Measurements from ENCODE around the gene ENTPD2. TPM values are rescaled to one million over a fixed set of nuclear protein-coding genes. Genes with fewer than 3 reads are reported as not detected.

ENTPD2 gene
- total RNA-seq = not detected in 2 replicates

- no peak for DNase-seq (ENCODE audit: extremely low read depth, low read depth, low spot score)
Measured at GRCh38 chr9:137053944-137054931, at the start of gene ENTPD2. ENTPD2 (minus strand) TSS chr9:137054061; CDS start chr9:137053997, 64 bp downstream.

DNA sequence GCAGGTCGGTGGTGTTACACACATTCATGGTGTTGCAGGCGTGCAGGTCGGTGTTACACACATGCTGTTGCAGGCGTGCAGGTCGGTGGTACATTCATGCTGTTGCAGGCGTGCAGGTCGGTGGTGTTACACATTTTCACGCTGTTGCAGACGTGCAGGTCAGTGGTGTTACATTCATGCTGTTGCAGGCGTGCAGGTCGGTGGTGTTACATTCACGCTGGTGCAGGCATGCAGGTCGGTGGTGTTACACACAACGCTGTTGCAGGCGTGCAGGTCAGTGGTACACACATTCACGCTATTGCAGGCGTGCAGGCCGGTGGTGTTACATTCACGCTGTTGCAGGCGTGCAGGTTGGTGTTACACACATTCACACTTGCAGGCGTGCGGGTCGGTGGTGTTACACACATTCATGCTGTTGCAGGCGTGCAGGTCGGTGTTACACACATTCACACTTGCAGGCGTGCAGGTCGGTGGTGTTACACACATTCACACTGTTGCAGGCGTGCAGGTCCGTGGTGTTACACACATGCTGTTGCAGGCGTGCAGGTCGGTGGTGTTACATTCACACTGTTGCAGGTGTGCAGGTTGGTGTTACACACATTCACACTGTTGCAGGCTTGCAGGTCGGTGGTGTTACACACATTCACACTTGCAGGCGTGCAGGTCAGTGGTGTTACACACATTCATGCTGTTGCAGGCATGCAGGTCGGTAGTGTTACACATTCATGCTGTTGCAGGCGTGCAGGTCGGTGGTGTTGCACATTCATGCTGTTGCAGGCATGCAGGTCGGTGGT is 49.5 kb upstream of the ENTPD2 start:
- no peak for DNase-seq (ENCODE audit: extremely low read depth, low read depth, low spot score)

- no peak for DNase-seq (ENCODE audit: extremely low read depth, low read depth, low spot score)
Measured at GRCh38 chr9:137099231-137099630, 45.4 kb upstream of the ENTPD2 start.

DNA sequence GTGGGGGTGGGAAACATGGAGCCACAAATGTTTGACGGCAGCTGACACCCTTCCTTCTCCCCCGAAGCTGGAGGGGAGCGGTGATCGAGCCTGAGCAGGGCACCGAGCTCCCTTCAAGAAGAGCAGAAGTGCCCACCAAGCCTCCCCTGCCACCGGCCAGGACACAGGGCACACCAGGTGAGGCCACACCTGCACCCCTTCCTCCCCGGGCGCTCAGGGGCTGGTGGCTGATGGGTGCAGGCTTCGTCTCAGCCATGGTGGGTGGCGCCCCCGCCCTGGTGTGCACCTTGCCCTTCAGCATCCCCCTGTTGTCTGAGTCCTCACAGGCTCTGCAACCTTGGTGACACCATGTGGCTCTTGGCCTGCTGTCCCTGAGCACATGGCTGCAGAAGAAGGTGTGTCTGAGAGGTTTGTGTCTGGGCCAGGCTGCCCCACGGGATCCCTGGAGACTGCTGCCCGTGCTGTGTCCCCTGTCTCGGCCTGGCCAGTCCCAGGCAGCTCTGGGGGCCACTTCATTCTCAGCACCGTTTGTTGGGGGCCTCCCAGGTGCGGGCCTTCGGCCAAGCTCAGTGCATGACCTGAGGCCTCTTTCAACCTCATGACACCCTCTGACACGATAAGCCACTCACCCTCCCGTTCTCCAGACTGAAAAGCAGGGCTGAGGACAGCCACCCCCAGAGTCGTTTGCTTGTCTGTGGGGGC is 44.1 kb upstream of the ENTPD2 start:
- no peak for DNase-seq (ENCODE audit: extremely low read depth, low read depth, low spot score)

GRCh38 chr9:137096785-137097546 is 43.1 kb upstream of the ENTPD2 start:
- DNase-seq (ENCODE audit: extremely low read depth, low read depth, low spot score) = no peak

GRCh38 chr9:137095664-137096517 is 42.0 kb upstream of the ENTPD2 start:
- DNase-seq (ENCODE audit: extremely low read depth, low read depth, low spot score) = no peak

DNA sequence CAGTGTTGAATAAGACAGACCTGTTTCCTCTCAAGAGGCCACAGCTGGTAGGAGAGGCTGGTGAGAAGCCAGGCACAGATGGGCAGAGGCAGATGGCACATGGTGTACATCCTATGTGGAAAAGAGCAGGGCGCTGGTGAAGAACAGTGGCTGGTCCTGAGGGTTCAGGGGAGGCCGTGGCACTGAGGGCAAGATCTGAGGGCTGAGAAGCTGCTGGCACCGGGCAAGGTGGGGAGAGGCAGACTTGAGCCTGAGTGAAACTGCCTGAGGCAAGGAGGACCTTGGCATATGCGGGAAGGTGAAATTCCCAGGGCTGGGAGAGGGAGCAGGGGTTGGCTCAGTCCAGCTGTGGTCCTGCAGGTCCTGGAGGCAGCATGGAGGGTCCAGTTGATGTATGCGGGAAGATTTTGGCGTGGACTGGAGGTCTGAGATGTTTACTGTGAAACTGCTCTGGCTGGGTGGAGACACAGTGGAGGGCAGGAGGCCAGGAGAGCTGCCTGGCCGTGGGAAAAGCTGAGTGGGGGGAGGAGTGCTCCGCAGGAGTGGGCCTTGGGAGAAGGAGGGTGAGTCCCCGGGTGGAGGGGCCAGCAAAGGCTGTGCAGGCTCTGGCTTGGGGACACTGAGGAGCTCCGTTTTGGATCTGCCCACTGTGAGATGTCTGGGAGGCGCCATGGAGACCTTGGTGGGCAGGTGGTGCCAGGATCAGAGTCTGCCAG is 35.5 kb upstream of the ENTPD2 start:
- DNase-seq (ENCODE audit: extremely low read depth, low read depth, low spot score) = no peak

- DNase-seq (ENCODE audit: extremely low read depth, low read depth, low spot score) = no peak
Measured at GRCh38 chr9:137088121-137088520, 34.3 kb upstream of the ENTPD2 start.

DNA sequence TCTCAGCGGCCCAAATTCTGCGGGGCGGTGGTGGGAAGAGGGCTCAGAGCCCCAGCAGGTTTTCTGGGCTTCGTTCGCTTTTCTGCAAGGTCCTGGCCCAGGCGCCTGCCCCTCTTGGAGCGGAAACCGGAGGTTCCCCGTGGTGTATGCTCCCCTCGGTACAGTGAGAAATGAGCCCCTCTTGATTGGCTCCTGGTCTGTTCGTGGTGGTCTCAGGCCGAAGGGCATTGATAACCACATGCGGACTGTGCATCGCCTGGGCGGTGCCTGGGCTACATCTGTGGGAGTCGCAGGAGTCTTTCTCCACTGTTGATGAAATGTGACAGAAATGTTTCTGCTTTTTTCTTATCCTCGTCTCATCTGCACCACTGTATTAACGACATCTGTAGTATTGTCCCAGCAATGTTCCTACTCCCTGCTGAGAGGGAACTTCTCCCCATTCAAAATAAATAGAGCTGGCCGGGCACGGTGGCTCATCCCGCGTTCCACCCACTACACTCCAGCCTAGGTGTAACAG is 33.6 kb upstream of the ENTPD2 start:
- DNase-seq (ENCODE audit: extremely low read depth, low read depth, low spot score) = no peak

DNA sequence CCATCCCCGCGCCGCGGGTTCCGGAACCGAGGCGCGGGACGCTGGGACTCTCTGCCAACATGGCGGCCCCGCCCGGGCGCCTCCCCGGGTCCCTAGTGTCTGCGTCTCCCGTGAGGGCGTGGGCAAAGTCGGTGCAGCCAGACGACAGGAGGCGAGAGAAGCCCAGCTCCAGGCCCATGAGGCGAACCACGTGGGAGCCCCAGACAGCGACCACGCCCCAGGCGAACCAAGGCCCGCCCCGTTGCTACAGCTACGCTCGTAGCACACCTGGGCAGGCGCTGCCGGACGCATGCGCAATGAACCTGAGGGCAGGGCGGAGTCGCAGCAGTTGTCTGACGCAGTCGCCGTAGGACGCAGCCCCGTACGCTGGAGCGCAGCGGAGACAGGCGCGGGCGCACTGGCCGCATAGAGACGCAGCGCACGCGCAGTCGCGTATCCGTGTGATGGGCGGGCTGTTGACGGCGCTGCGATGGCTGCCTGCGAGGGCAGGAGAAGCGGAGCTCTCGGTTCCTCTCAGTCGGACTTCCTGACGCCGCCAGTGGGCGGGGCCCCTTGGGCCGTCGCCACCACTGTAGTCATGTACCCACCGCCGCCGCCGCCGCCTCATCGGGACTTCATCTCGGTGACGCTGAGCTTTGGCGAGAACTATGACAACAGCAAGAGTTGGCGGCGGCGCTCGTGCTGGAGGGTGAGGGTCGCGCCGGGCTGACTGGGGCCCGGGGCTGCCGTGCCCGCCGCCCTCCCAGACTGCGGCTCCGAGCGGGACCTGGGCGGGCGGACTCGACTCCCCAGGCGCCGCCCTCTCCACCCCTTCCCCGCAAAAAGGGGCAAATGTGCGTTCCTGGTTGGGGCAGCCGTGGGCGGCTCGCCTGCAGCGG is 32.9 kb upstream of the ENTPD2 start, which contains the start of gene MAN1B1:
Gene MAN1B1 (plus strand): TSS at position 455 of the 878 bp plus-strand sequence. CDS start 15 bp downstream, at position 470.
- peak; percentile 77 for DNase-seq (ENCODE audit: extremely low read depth, low read depth, low spot score)

DNA sequence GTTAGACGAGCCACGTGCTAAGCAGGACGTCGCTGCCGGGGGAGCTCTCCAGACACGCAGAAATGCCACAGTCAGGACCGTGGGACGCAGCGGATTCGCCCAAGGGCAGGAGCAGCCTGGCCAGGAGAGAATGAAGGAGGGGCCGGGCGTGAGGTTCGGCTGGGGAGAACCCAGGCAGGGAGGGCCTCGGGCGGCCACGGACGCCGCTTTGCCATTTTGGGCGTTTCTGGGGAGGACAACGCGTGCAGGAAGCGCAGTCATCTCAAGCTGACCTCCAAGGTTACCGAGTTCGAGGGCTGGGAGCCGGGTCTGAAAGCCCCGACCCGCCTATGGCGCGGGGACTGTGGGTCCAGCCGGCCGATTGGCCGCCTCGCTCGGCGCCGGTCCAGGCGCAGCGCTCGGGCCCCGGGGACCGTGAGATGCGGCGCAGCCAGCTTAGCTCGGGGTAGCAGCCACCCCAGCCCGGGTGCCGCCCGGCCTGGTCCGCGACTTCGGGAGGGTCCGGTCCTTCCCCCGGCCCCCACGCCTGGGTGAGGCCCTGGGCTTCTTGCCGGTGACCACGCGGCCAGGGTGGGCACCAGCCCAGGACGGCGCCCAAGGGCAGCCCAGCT is 32.2 kb upstream of the ENTPD2 start:
- no peak for DNase-seq (ENCODE audit: extremely low read depth, low read depth, low spot score)

GRCh38 chr9:137084526-137084925 is 30.7 kb upstream of the ENTPD2 start:
- no peak for DNase-seq (ENCODE audit: extremely low read depth, low read depth, low spot score)

GRCh38 chr9:137083394-137084004 is 29.6 kb upstream of the ENTPD2 start:
- peak; percentile 65 for DNase-seq (ENCODE audit: extremely low read depth, low read depth, low spot score)

DNA sequence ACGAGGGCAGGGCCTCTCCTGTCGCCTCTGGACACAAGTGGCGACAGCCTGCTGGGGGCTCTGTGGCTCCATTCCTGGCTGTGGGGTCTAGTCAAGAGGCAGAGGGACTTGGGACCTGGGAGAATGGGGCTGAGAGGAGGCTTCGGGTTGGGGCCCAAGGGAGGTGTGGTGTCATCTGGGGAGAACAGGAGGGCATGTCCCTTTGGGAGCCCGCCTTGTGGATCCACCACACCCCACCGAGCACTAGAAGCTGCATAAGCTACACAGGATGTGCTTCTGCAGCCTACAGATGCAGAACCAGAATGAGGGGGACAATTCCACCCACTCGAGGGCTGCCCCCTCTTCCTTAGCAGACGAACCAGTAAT is 29.0 kb upstream of the ENTPD2 start:
- DNase-seq (ENCODE audit: extremely low read depth, low read depth, low spot score) = no peak

DNA sequence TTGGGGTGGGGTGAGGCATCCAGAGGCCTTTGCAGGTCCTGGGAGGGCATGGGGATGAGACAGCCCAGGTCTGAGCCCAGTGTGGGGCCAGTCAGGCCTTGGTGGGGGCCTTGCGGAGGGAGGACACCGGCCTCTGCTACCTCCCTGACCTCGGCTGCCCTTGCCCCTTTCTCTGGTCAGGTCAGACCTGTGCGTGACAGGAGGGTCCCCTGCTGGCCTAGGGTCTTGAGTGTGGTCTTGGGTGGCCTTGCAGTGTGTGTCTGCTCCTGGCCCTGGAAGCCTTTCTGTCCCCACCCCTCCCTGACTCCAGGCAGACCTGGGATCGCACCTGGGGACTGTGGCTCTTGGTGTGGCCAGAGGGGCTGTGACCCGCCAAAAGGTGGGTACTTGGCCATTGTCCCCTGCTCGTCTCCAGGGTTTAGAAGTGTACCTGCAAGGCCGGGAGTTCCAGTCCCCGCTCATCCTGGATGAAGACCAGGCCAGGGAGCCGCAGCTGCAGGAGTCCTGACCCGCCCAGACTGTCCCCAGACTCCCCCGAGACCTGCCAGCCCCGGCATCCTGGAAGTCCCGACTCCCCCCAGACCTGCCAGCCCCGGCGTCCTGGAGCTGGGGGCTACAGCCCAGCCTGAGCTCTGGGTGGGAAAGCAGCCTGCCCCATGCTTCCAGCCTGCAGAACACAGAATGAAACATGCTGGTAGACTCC is 28.5 kb upstream of the ENTPD2 start:
- DNase-seq (ENCODE audit: extremely low read depth, low read depth, low spot score) = no peak
